HUES48 (cell line): ENCODE results near the gene EPS8L2.

ENCODE experiments used
- H3K27ac ChIP-seq: one replicate; pipeline ENCODE4 v1.7.0; 2013; ENCODE audit warnings: low read depth, low read length, inconsistent platforms
- H3K27me3 ChIP-seq: 2 replicates; pipeline ENCODE4 v1.6.1; 2013; ENCODE audit warnings: mild to moderate bottlenecking, low read length; ENCODE audit not compliant: control insufficient read depth, insufficient read depth
- H3K36me3 ChIP-seq: 2 replicates; pipeline ENCODE4 v1.6.1; 2013; ENCODE audit warnings: low read length; ENCODE audit not compliant: control insufficient read depth, insufficient read depth
- H3K4me1 ChIP-seq: 2 replicates; pipeline ENCODE4 v1.6.1; 2013; ENCODE audit warnings: mild to moderate bottlenecking, low read length; ENCODE audit not compliant: control insufficient read depth, insufficient read depth
- H3K4me3 ChIP-seq: 2 replicates; pipeline ENCODE4 v1.5.1; 2013; ENCODE audit warnings: mild to moderate bottlenecking, low read depth, low read length
- H3K9ac ChIP-seq: 2 replicates; pipeline ENCODE4 v1.6.1; 2013; ENCODE audit warnings: mild to moderate bottlenecking, low read depth, low read length, moderate library complexity
- H3K9me3 ChIP-seq: 2 replicates; pipeline ENCODE4 v1.6.1; 2013; ENCODE audit warnings: low read length; ENCODE audit not compliant: control insufficient read depth, insufficient read depth

The EPS8L2 gene

DNA sequence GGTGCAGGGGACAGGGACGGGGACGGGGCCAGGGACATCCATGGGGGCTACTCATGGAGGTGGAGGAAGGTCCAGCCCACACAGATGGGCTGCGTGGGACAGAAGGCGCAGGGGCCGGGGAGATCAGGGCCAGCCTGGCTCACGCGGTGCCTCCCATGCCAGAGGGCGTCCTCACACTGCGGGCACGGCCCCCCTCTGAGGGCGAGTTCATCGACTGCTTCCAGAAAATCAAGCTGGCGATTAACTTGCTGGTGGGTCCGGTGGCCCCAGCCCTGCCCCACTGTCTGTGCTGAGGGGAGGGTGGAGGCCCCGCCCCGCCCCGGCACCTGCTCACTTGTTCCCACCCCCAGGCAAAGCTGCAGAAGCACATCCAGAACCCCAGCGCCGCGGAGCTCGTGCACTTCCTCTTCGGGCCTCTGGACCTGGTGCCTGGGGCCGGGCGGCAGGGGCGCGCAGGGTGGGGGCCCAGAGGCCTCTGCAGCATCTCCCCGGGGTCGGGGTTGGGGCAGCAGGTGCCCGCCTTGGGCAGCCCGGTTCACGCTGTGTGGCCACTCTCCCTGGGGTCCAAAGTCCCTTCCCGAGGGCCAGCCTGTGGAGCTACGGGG is 15.8 kb downstream of the EPS8L2 start:
- no peaks in the 10 kb centered on the region for H3K9me3 ChIP-seq
- no peak overlapping the region for H3K4me3 ChIP-seq
- peaks cover 4% of the 10 kb centered on the region; the same call in 1 of the 2 replicates for H3K4me1 ChIP-seq
- no peaks in the 10 kb centered on the region; the same call in 1 of the 2 replicates for H3K27me3 ChIP-seq
- no peak overlapping the region for H3K9ac ChIP-seq
- no peaks in the 10 kb centered on the region for H3K36me3 ChIP-seq
- H3K27ac ChIP-seq = no peak overlapping the region

DNA sequence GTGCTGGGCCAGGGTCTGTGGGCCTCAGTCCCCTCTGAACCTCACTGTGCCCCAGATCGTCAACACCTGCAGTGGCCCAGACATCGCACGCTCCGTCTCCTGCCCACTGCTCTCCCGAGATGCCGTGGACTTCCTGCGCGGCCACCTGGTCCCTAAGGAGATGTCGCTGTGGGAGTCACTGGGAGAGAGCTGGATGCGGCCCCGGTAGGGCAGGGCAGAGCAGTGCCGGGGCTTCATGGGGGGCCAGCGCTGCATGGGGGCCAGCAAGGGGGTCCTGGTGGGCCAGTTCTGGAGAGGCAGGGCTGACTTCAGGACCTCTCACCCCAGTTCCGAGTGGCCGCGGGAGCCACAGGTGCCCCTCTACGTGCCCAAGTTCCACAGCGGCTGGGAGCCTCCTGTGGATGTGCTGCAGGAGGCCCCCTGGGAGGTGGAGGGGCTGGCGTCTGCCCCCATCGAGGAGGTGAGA is 16.3 kb downstream of the EPS8L2 start:
- no peaks in the 10 kb centered on the region for H3K9me3 ChIP-seq
- no peak overlapping the region for H3K4me3 ChIP-seq
- no peak overlapping the region for H3K27ac ChIP-seq
- H3K4me1 ChIP-seq = peaks cover 4% of the 10 kb centered on the region; the same call in 1 of the 2 replicates
- no peak overlapping the region for H3K9ac ChIP-seq
- H3K36me3 ChIP-seq = no peaks in the 10 kb centered on the region
- no peaks in the 10 kb centered on the region; the same call in 1 of the 2 replicates for H3K27me3 ChIP-seq

DNA sequence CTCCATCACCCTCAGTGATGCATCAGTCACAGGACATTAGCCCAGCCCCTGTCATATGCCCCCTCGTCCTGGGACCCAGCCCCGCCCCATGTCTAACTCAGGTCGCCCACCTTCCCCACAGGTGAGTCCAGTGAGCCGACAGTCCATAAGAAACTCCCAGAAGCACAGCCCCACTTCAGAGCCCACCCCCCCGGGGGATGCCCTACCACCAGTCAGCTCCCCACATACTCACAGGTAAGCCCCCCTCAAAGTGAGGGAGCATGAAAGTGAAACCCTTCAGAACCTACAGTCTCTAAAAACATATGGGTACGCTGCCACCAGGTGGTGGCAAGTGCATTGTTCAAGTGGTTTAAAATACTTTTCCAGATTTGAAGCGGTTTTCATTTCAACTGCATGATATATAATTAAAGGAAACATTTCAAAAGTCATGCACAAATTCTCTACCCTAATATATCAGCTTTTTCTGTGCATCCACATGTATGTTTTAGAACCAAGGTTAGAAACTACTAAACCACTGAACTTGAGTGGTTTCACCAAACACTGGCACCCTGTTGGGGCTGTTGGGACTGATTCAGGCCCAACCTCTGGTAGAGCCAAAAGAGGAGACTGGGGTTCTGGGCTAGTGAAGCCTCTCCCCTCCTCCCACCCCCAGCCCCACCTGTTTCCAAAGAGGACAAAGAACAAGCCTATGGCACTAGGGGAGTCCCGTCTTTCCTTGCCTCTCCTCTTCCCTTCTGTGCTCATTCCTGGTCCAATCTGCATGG is 17.3 kb downstream of the EPS8L2 start:
- no peak overlapping the region for H3K27ac ChIP-seq
- no peaks in the 10 kb centered on the region for H3K9me3 ChIP-seq
- no peaks in the 10 kb centered on the region; the same call in 1 of the 2 replicates for H3K27me3 ChIP-seq
- no peak overlapping the region for H3K4me3 ChIP-seq
- no peaks in the 10 kb centered on the region for H3K36me3 ChIP-seq
- H3K4me1 ChIP-seq = peaks cover 9% of the 10 kb centered on the region; the same call in 1 of the 2 replicates
- no peak overlapping the region for H3K9ac ChIP-seq

DNA sequence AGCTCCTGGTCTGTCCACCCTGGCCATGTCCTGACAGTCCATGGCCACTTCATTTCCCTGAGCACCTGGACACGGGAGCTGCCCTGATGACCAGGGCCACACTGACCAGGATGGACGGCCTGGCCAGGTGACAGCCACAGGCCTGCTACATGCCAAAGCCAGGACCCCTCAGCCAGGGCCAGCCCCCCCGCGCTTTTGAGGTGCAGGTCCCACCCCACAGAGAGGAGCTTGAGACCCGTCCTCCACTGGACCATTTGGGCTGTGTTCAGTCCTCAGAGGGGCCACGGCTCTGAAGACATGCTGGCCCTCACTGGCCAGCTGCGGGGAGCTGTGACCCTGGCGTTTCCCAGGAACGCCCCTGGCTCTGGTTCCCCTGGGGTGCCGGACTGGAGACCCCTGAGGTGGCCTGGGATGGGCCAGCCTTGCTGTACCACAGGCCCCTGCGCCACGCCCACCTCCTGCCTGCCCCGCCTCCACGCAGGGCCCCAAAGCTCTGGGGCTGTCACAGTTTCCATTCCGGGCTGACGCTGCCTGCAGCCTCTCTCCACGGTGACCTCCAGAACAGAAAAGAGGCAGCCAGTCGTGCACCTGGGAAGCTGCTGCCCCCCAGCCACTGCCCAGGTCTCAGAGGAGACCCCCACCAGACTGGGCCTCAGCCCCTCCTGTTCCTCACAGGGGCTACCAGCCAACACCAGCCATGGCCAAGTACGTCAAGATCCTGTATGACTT is 18.2 kb downstream of the EPS8L2 start:
- H3K36me3 ChIP-seq = no peaks in the 10 kb centered on the region
- H3K9me3 ChIP-seq = no peaks in the 10 kb centered on the region
- H3K4me3 ChIP-seq = no peak overlapping the region
- H3K9ac ChIP-seq = no peak overlapping the region
- H3K27ac ChIP-seq = no peak overlapping the region
- no peaks in the 10 kb centered on the region; the same call in 1 of the 2 replicates for H3K27me3 ChIP-seq
- H3K4me1 ChIP-seq = peaks cover 9% of the 10 kb centered on the region; the same call in 1 of the 2 replicates

DNA sequence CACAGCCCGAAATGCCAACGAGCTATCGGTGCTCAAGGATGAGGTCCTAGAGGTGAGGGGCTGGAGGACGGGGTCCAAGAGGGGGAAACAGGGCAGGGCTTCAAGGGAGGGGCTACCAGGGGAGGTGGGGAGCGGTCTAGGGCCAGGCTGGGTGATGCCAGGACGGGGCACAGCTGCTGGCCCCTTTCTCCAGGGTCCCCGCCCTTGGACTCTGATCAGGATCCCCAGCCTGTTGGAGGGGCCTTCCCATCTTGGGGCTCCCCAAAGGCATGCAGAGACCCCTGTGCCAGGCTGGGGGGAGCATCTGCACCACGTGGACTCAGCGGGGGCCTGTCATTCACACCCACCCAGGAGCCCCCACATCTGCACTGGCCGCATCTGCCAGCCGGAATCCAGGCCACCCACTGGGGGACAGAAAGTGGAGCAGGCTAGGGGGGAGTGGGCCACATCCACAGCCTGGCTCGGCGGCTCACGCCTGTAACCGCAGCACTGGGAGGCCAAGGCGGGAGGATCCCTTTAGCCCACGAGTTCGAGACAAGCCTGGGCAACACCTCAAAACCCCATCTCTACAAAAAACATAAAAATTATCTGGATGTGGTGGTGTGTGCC is 18.9 kb downstream of the EPS8L2 start:
- H3K27me3 ChIP-seq = no peaks in the 10 kb centered on the region
- peaks cover 9% of the 10 kb centered on the region; the same call in 1 of the 2 replicates for H3K4me1 ChIP-seq
- H3K36me3 ChIP-seq = no peaks in the 10 kb centered on the region
- no peak overlapping the region for H3K27ac ChIP-seq
- H3K9ac ChIP-seq = no peak overlapping the region
- no peak overlapping the region for H3K4me3 ChIP-seq
- no peaks in the 10 kb centered on the region for H3K9me3 ChIP-seq

DNA sequence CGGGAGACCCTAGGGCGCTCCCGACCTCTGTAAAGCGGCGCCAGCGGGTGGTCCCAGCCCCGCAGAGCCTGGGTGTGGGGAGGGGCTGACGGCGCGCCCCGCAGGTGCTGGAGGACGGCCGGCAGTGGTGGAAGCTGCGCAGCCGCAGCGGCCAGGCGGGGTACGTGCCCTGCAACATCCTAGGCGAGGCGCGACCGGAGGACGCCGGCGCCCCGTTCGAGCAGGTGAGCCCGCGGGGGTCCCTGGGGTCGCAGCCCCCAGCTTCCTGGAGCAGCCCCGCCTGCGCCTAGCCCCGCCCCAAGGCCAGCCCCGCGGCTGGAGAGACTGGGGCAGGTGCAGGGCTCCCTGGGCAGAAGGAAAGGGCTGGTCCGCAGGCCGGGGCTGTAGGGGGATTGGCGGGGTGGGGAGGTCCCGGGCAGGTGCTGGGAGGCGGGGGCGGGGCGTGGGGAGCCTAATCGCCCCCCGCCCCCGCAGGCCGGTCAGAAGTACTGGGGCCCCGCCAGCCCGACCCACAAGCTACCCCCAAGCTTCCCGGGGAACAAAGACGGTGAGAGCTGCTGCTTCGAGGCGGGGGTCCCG is 19.7 kb downstream of the EPS8L2 start:
- no peaks in the 10 kb centered on the region for H3K9me3 ChIP-seq
- H3K36me3 ChIP-seq = no peaks in the 10 kb centered on the region
- H3K4me3 ChIP-seq = peak overlapping the region; percentile 59
- peaks cover 5% of the 10 kb centered on the region; the same call in 1 of the 2 replicates for H3K4me1 ChIP-seq
- no peak overlapping the region for H3K27ac ChIP-seq
- no peak overlapping the region for H3K9ac ChIP-seq
- H3K27me3 ChIP-seq = no peaks in the 10 kb centered on the region

DNA sequence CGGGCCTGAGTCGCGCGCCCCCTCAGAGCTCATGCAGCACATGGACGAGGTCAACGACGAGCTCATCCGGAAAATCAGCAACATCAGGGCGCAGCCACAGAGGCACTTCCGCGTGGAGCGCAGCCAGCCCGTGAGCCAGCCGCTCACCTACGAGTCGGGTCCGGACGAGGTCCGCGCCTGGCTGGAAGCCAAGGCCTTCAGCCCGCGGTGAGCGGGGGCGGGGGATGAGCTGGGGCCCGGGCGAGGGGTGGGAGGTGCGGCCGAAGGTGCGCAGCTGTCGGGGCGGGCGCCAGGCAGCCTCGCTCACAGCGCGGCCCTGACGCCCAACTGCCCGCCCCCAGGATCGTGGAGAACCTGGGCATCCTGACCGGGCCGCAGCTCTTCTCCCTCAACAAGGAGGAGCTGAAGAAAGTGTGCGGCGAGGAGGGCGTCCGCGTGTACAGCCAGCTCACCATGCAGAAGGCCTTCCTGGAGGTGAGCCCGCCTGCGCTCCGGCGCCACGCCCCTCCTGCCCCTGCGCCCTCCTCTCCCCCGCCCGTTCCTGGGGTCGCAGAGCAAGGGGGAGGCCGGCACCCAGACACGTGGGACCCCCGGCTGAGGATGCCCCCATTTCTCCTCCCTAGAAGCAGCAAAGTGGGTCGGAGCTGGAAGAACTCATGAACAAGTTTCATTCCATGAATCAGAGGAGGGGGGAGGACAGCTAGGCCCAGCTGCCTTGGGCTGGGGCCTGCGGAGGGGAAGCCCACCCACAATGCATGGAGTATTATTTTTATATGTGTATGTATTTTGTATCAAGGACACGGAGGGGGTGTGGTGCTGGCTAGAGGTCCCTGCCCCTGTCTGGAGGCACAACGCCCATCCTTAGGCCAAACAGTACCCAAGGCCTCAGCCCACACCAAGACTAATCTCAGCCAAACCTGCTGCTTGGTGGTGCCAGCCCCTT is 20.5 kb downstream of the EPS8L2 start:
- 0 out of 2 replicates have a peak overlapping the region, but pooled peaks have one; percentile 51 for H3K9ac ChIP-seq
- H3K36me3 ChIP-seq = no peaks in the 10 kb centered on the region
- no peak overlapping the region for H3K27ac ChIP-seq
- H3K9me3 ChIP-seq = no peaks in the 10 kb centered on the region
- H3K4me3 ChIP-seq = peak overlapping the region; percentile 59
- no peaks in the 10 kb centered on the region for H3K27me3 ChIP-seq
- H3K4me1 ChIP-seq = peaks cover 5% of the 10 kb centered on the region; the same call in 1 of the 2 replicates

DNA sequence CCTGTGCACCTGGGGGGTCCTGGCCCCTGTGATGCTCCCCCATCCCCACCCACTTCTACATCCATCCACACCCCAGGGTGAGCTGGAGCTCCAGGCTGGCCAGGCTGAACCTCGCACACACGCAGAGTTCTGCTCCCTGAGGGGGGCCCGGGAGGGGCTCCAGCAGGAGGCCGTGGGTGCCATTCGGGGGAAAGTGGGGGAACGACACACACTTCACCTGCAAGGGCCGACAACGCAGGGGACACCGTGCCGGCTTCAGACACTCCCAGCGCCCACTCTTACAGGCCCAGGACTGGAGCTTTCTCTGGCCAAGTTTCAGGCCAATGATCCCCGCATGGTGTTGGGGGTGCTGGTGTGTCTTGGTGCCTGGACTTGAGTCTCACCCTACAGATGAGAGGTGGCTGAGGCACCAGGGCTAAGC is 21.3 kb downstream of the EPS8L2 start:
- no peak overlapping the region for H3K27ac ChIP-seq
- no peaks in the 10 kb centered on the region for H3K9me3 ChIP-seq
- H3K36me3 ChIP-seq = no peaks in the 10 kb centered on the region
- no peak overlapping the region for H3K9ac ChIP-seq
- no peaks in the 10 kb centered on the region for H3K27me3 ChIP-seq
- H3K4me3 ChIP-seq = no peak overlapping the region
- peaks cover 5% of the 10 kb centered on the region; the same call in 1 of the 2 replicates for H3K4me1 ChIP-seq

DNA sequence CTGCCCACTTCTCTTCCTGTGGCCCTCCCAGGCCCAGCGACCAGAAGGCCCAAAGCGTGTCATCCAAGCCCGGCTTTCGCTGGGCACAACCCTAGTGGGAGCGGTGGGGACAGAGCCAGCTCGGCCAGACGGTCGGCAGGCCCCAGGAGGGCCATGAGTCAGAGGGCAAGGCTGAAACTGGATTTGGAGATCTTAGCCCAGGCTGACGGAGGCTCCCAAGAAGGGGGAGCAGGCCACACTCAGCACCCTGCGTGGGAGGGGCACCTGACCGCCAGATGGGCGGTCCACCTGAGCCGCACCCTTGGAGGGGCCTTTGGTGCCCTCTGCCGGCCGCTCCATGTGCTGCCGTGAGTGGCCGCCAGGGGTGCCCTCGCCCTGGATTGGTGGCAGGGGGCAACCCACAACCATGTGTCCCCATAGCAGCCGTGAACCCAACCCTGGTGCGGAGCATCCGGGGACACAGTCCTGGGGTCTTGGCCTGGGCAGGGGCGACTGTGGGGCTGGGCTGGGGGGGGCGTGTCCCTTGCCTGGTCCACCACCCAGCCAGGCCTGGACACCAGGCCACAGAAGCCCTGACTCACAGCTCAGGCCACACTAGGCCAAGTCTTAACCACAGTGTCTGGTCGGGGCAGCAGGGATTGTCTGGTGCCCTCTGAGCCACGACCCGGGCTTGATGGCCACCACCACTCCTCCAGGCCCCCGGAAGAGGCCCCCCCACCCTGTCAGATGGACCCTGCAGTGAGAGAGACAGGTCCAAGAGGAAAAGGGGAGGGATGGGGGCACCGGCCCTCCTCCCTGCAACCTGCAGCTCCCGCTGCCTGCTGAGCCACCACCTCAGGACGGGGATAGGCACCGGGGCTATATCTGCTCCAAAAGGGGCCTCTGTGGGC is 22.1 kb downstream of the EPS8L2 start:
- no peaks in the 10 kb centered on the region for H3K27me3 ChIP-seq
- H3K9ac ChIP-seq = no peak overlapping the region
- no peak overlapping the region for H3K27ac ChIP-seq
- H3K9me3 ChIP-seq = no peaks in the 10 kb centered on the region
- H3K36me3 ChIP-seq = no peaks in the 10 kb centered on the region
- H3K4me1 ChIP-seq = peaks cover 5% of the 10 kb centered on the region; the same call in 1 of the 2 replicates
- H3K4me3 ChIP-seq = no peak overlapping the region
